COLO668 (cell line): ENCODE measurements around the gene TACR1.
"Not testable (repeated sequence)": the region's sequence is repeated elsewhere in the genome, so short reads cannot be mapped to it uniquely, and the experiment has no call there.

Source experiments
- DNase-seq: peaks from one replicate; lab custom pipeline; 2025; ENCODE audit not compliant: unreplicated experiment; lab: John Stamatoyannopoulos, UW

Gene TACR1

GRCh38 chr2:75199428-75200011 is at the start of gene TACR1:
TSS of gene TACR1 (minus strand) at chr2:75199520. CDS start at chr2:75198934, 586 bp downstream.
- peak; percentile 83 for DNase-seq

GRCh38 chr2:75248581-75248980 is 49.3 kb upstream of the TACR1 start:
- not testable (repeated sequence) for DNase-seq

GRCh38 chr2:75246441-75247167 is 47.3 kb upstream of the TACR1 start:
- DNase-seq = no peak

- DNase-seq = no peak
These were observed 43.9 kb upstream of the TACR1 start for GRCh38 chr2:75243219-75243618.

GRCh38 chr2:75241696-75242095 is 42.4 kb upstream of the TACR1 start:
- no peak for DNase-seq

DNA sequence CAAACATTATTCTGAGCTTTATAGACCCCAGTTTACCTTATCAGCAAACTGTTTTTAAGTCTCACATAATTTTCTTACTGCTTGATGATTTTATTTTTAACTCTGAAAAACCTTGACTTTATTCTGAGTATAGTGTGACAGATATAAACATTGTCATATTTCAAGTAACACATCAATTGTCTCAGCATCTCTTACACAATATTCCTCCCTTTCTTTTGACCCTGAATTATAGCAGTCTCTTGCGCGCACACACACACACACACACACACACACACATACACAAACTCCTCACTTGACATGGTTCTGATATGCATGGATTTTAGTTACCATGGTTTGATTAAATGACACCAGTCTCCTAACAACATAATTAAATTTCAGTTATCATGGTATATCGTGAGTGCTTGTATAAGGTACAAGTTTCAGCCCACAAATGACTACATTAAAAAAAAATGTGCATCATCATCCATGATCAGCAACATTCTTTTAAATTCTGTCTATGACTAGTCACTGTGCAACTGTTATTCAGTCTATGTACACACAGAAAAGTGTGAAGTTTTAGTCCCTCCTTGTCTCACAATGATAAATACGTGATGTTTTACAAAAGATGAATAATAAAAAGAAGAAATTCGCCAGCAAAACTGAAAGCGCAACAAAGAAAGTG is 39.5 kb upstream of the TACR1 start:
- no peak for DNase-seq

GRCh38 chr2:75237296-75237695 is 38.0 kb upstream of the TACR1 start:
- no peak for DNase-seq

DNA sequence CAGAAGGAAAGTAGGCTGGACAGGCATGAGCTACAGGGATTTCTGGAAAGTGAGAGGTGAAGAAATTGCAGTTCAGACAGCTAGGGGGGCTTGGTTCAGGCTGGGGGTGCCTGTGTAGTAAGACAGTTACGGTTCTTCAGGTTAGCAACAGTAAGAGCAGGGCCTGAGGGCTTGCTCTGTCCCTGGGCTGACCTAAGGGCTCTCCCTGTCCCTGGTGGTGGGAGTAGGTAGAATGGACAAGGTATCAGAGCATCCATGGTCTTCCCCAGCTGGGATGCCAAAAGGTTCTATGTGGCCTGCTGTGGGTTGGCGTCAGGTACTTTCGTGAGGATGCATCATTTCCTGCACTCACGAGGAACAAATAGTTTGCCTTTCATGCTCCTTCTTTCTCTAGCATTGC is 34.6 kb upstream of the TACR1 start:
- no peak for DNase-seq

- no peak for DNase-seq
These were observed 27.3 kb upstream of the TACR1 start for GRCh38 chr2:75226617-75227016.

GRCh38 chr2:75226099-75226498 is 26.8 kb upstream of the TACR1 start:
- no peak for DNase-seq

DNA sequence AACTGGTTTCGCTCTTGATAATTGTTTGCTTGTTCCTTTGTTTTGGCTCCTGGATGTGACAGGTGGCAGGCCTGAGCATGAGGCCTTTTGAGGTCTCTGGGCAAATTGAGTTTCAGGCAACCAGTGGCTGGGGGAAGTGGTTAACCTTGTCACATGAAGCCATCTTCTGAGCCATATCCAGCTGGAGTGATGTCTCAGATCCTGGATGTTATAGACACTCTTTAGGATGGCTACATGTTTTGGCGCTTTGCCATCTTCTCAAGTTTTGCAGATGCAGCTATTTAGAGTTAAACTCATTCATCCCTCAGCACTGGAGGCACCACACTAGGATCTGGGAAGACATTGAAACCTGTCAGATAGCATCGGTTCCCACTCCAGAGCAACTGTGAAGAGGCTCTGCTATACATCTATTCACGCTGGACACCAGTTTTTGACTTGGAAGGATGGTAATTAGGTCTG is 25.3 kb upstream of the TACR1 start:
- DNase-seq = peak; percentile 71

DNA sequence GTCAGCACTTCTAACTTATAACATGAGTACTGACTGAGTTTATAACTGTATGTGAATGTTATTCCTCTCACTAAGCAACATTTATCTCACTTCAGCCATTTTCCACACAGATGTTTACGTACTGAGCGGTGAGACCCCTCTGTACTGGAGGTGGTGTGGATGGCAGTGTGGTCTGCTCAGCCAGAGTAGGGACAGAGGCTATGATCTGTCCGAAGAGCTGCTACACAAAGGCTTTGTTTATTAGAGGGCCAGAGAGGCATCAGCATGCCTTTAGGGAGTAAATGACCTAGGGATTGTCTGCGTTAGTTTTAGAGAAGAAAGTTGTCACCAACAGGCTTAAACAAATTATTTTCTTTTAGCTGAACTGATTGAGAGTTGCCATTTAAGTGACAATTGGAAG is 23.2 kb upstream of the TACR1 start:
- no peak for DNase-seq

GRCh38 chr2:75221862-75222261 is 22.5 kb upstream of the TACR1 start:
- no peak for DNase-seq

GRCh38 chr2:75219213-75219612 is 19.9 kb upstream of the TACR1 start:
- DNase-seq = not testable (repeated sequence)

DNA sequence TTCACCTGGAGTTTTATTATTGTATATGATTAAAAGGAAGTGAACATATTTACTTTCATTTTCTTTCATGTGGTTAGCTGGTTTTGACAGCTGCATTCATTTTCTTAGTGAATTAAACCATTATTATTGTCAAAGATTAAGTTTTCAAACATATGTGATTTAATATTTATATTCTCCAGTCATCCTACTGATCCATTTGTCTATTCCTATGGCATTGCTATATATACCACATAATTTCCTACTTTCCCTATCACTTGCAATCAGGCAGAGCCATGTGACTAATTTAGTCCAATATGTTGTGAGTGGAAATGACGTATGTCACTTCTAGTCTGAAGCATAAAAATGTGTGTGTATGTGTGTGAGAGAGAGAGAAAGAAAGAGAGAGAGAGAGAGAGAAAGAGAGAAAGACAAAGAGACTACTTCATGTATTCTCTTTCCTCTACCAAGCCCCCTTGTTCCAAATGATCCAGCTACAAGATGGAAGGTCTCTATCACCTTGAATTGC is 12.0 kb upstream of the TACR1 start:
- DNase-seq = no peak

DNA sequence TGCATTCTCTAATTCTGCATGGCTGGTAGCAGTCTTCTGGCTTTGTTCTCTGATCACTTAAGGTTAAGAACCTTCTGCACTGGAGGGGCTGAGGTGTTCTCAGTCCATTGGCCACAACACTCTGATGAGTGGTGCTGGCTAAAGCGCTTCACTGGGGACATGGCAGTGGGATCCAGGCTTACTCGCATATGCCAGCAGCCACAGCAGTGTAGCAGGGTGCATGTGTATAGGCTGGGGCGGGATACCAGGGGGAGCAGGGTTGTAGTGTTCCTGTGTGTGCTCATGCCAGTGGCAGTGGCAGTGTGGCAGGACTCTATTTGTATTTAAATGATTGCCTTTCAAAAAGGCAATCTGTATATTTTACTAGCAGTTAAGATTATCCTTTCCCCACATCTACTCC is 11.1 kb upstream of the TACR1 start:
- DNase-seq = no peak

- no peak for DNase-seq
These were observed 9.4 kb upstream of the TACR1 start for GRCh38 chr2:75208738-75209137.

GRCh38 chr2:75204833-75205232 is 5.5 kb upstream of the TACR1 start:
- no peak for DNase-seq

DNA sequence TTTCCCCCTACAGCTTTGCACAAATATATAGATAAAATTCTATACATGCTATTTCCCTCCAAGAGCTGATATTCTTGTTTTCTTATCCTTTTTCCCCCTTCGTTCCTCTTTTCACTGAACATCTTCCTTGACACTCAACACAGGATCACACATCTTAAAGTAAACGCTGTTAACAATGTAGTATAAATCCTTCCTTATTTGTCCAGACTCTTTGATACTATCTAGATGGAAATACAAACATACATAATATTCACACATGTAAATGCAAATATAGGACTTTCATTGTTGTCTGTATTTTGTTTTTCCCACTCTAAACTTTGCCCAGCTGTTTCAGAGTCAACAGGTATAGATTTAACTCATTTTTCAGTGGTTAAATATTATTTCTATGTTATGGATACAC is 3.0 kb upstream of the TACR1 start:
- DNase-seq = no peak

DNA sequence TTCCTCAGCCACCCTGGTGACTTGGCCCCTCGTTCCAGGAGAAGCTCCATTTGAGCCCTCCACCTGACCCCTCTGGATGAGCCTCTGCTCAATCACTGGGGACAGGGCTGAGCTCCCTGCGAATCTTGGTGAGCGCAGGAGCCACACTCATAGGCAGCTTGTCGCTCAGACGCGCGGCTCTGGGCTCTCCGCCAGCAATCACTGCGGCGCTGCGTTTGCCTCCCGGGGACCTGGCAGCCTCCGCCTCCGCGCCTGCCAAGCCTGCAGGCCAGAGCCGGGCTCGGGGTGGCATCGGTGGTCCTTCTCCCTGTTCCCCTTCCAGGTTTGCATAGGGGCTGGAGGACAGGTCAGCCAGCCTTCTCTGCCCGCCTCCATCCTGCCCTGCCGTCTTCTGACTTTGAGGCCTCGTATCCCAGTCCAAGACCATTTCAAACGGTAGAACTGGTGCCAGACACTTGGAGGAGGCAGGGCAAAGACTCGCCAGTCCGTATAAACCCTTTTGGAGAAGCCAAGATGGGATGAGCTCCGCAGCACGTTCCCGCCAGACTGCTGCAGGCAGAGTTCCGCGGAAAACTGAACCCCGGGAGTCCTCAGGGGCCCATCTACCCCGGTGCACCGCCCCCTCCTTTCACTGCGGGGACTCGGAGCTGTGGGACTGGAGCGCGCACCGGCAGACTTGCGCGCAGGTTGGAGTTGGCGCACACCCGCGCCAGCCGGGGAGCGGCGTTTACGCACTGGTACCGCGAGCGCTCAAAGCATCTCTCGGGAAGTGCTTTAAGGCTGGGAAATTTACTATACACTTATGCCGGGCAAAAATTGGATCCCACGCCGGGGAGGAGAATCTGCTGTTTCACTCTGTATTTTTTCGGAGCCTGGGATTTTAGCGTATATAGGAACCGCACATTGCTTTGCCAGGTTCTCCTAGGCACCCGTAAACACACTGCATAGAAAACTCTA is 1.1 kb upstream of the TACR1 start:
- DNase-seq = peak; percentile 79
